NT2/D1 (cell line): ENCODE results near the gene ARL6IP4.

Experiments used
- DNase-seq: peaks from one replicate; pipeline ENCODE4 v3.0.0-alpha.2; 2011; ENCODE audit warnings: low read depth, low spot score
- H3K27me3 ChIP-seq: 2 replicates; pipeline ENCODE4 v1.6.0; 2011; ENCODE audit warnings: mild to moderate bottlenecking; ENCODE audit not compliant: insufficient read length, insufficient read depth
- H3K36me3 ChIP-seq: 2 replicates; pipeline ENCODE4 v1.6.1; 2011; ENCODE audit warnings: mild to moderate bottlenecking, low read length, mixed read lengths; ENCODE audit not compliant: insufficient read depth, insufficient read length
- H3K4me1 ChIP-seq: 2 replicates; pipeline ENCODE4 v1.5.1; 2011; ENCODE audit not compliant: insufficient read depth, insufficient read length
- H3K4me3 ChIP-seq: 2 replicates; pipeline ENCODE4 v1.5.1; 2011; ENCODE audit warnings: low read depth; ENCODE audit not compliant: insufficient read length
- H3K9ac ChIP-seq: 2 replicates; pipeline ENCODE4 v1.6.0; 2011; ENCODE audit warnings: low read depth; ENCODE audit not compliant: insufficient read length
- H3K9me3 ChIP-seq: 2 replicates; pipeline ENCODE4 v1.5.1; 2011; ENCODE audit warnings: mild to moderate bottlenecking, low read length; ENCODE audit not compliant: insufficient read depth
- SUZ12 ChIP-seq: IDR thresholded peaks from 2 replicates; pipeline ENCODE4 v1.6.1; 2011; ENCODE audit not compliant: insufficient read length, insufficient read depth; ENCODE audit errors: extremely low read depth
- YY1 ChIP-seq: IDR thresholded peaks from 2 replicates; pipeline ENCODE4 v1.6.1; 2011; ENCODE audit not compliant: insufficient read length, insufficient read depth
- ZNF274 ChIP-seq: IDR thresholded peaks from 2 replicates; pipeline ENCODE4 v1.6.1; 2011; ENCODE audit warnings: mild to moderate bottlenecking, low read depth, low read length

Gene ARL6IP4

DNA sequence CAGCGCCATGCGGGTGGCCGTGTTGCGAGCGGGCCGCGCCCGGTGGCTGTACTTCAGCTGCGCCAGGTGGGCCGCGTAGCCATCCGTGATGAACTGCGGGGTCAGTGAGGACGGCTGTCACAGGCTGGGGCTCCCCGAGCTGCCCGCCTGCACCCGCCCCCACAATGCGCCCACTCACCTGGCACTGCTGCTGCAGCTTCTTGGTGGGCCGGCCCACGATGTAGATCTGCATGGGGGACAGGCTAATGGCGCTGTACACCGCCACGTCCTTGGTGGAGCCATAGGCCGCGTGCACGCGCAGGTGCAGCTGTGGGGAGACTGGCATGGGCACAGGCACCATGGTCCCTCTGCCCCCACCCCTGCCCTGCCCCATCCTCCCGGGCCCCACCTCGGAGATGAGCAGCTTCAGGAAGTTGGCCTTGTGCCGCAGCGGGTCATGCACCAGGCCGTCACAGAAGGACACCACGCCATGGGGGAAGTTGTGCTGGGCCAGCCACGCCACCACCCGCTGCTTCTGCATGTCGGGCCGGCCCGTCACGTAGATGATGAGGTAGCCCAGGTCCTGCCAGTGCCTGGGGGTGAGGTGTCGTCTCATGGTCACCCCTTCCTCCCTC, 5.9 kb downstream of the ARL6IP4 start:
- no peak overlapping the region for H3K9ac ChIP-seq
- H3K36me3 ChIP-seq = peaks cover 80% of the 10 kb centered on the region
- no peak for DNase-seq
- no peak for TF ChIP-seq ZNF274
- no peak for TF ChIP-seq SUZ12
- no peak for TF ChIP-seq YY1
- no peaks in the 10 kb centered on the region for H3K9me3 ChIP-seq
- H3K4me3 ChIP-seq = no peak overlapping the region
- H3K4me1 ChIP-seq = peaks cover 24% of the 10 kb centered on the region
- H3K27me3 ChIP-seq = no peaks in the 10 kb centered on the region

DNA sequence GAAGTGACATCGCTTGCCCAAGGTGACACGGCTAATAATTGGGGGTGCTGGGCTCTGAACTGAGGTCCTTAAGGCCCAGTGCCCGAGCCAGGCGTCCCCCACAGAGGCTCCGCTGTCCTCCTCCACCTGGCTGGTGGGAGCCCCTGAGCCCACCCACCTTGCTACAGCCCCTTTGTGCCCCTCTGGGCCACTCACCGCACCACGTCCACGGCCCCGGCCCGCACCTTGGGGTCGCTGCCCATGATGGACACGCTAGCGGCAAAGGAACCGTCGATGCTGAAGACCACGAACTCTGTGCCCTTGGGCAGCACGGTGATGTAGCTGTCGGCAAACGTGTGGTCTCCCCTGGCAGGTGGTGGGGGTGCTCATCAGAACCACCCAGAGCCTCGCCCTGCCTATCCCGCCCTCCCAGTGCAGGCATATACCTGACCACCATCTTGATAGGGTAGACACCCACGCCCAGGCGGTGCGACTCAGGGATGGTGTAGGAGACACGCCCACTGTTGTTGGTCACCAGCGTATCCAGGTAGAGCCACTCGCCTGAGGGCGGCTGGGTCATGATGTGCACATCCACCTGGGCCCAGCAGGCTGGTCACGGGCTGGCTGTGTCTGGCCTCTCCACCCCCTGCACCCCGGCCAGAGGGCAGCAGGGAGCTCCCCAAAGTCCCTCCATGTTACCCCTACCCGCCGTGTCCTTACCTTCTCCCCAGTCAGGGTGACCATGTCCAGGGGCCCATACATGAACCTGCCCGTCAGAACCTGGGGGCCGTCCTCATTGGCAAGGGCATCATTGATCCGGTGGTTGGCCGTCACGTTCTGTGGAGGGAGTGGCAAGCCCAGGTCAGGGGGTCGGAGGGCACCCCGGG, 6.8 kb downstream of the ARL6IP4 start:
- DNase-seq = no peak
- H3K4me3 ChIP-seq = no peak overlapping the region
- TF ChIP-seq YY1 = no peak
- no peak for TF ChIP-seq ZNF274
- no peak for TF ChIP-seq SUZ12
- peaks cover 15% of the 10 kb centered on the region for H3K4me1 ChIP-seq
- H3K36me3 ChIP-seq = peaks cover 76% of the 10 kb centered on the region
- no peaks in the 10 kb centered on the region for H3K27me3 ChIP-seq
- no peaks in the 10 kb centered on the region for H3K9me3 ChIP-seq
- H3K9ac ChIP-seq = no peak overlapping the region

DNA sequence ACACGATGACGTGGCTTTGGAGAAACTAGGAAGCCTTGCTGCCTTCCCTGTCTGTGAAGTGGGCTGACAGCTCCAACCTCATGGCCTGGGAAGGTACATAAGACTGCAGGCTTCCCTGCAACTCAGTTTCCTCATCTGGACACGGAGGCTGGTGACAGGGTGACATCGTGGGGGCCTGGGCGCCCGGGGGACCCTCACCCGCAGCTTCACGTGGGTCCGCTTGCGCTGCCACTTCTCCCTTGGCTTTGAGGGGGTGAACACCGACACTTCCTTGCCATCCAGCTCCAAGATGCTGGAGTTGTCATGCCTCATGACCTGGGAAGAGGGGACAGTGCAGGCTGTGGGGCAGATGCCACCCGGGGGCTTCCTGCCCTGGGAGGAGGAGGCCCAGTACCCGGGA, 7.6 kb downstream of the ARL6IP4 start:
- Histone ChIP-seq H3K27me3 (no peaks in the 10 kb centered on the region), H3K36me3 (peaks cover 70% of the 10 kb centered on the region), H3K4me1 (peaks cover 11% of the 10 kb centered on the region), H3K4me3 (no peak overlapping the region), H3K9me3 (no peaks in the 10 kb centered on the region), H3K9ac (no peak overlapping the region)
- no peak for DNase-seq
- TF ChIP-seq ZNF274 (no peak), SUZ12 (no peak), YY1 (no peak)

- no peak for DNase-seq
- H3K4me1 ChIP-seq = peaks cover 8% of the 10 kb centered on the region
- no peaks in the 10 kb centered on the region for H3K9me3 ChIP-seq
- H3K36me3 ChIP-seq = peaks cover 64% of the 10 kb centered on the region
- H3K27me3 ChIP-seq = no peaks in the 10 kb centered on the region
- no peak overlapping the region for H3K9ac ChIP-seq
- TF ChIP-seq SUZ12 (no peak), YY1 (no peak), ZNF274 (no peak)
- no peak overlapping the region for H3K4me3 ChIP-seq
These were observed 8.2 kb downstream of the ARL6IP4 start for GRCh38 chr12:122988612-122989212.

DNA sequence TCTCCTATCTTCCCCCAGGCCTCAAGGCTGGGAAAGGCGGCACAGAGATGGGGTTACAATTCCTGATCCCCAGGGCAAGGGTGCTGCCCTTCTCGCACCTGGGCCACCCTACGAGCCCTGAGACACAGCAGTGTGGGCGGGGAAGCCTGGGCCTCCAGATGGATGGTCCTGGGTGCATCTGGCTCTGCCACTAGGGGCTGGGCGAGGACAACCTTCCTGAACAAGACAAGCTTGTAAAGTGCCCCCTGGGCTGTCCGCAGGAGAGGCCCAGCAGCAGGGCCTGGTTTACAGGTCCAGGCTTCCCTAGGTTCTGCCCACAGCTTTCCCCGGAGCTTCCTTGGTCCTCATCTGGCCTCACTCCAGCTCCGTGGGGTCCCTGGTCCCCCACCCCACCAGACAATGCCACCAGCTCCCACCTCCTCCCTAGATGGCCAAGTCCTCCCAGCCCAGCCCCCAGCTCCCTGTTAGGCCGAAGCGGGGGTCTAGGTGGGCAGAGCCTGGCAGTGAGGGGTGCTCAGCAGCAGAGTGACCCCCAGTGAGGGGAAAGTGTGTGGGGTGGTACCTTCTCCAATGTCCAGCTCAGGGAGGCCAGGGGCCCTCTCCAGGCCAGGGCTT, 8.9 kb downstream of the ARL6IP4 start:
- no peak for TF ChIP-seq YY1
- no peak for TF ChIP-seq ZNF274
- no peak for TF ChIP-seq SUZ12
- Histone ChIP-seq H3K27me3 (no peaks in the 10 kb centered on the region), H3K9ac (no peak overlapping the region), H3K4me1 (peaks cover 3% of the 10 kb centered on the region), H3K36me3 (peaks cover 58% of the 10 kb centered on the region), H3K4me3 (no peak overlapping the region), H3K9me3 (no peaks in the 10 kb centered on the region)
- no peak for DNase-seq

GRCh38 chr12:122989874-122990419, 9.5 kb downstream of the ARL6IP4 start:
- DNase-seq = no peak
- no peaks in the 10 kb centered on the region for H3K27me3 ChIP-seq
- H3K36me3 ChIP-seq = peaks cover 52% of the 10 kb centered on the region
- TF ChIP-seq SUZ12 = no peak
- no peak for TF ChIP-seq YY1
- no peak for TF ChIP-seq ZNF274
- H3K9me3 ChIP-seq = no peaks in the 10 kb centered on the region
- H3K9ac ChIP-seq = no peak overlapping the region
- no peaks in the 10 kb centered on the region for H3K4me1 ChIP-seq
- H3K4me3 ChIP-seq = no peak overlapping the region

DNA sequence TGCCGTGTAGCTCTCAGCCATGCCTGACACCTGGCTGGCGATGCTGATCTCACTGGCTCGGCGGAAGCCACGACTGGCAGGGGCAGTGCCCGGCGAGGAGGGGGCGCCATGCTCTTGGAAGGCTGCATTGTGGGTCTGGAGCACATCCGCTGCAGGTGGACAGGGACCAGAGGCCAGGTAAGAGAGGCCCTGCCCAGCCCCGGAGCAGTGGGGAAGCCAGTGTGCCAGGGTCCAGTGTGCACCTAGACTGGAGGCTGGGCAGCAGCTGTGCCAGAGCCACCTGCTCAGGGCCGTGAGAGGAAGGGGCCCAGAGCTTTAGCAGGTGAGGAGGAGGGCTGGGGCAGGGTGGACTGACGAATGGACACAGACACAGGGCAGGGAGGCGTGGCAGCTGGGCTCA, 10.1 kb downstream of the ARL6IP4 start:
- H3K4me3 ChIP-seq = no peak overlapping the region
- no peaks in the 10 kb centered on the region for H3K27me3 ChIP-seq
- TF ChIP-seq YY1 = no peak
- TF ChIP-seq SUZ12 = no peak
- TF ChIP-seq ZNF274 = no peak
- no peak for DNase-seq
- no peak overlapping the region for H3K9ac ChIP-seq
- H3K4me1 ChIP-seq = no peaks in the 10 kb centered on the region
- H3K36me3 ChIP-seq = peaks cover 48% of the 10 kb centered on the region
- H3K9me3 ChIP-seq = no peaks in the 10 kb centered on the region
